HG03439 (cell line): ENCODE data around the gene RIN3.

ENCODE experiments used
- ATAC-seq: cut with Tn5 transposase; IDR thresholded peaks from one replicate; pipeline ENCODE4 v1.9.1; 2021; ENCODE audit warnings: mild to moderate bottlenecking, moderate library complexity; ENCODE audit not compliant: unreplicated experiment

RIN3 gene

GRCh38 chr14:92737206-92737605 is 223.6 kb downstream of the RIN3 start:
- ATAC-seq: no peak

- ATAC-seq: no peak
Measured at GRCh38 chr14:92737619-92738188, 224.1 kb downstream of the RIN3 start.
